VCaP (cell line): ENCODE results near the gene CASS4.

Experiments
- H3K27ac ChIP-seq: fragments of 450-650 bp; 2 replicates; pipeline ENCODE4 v1.5.1; 2017
- CTCF ChIP-seq: fragments of 450-650 bp; conservative IDR thresholded peaks from 2 replicates; pipeline ENCODE4 v1.5.1; 2017; ENCODE audit warnings: mild to moderate bottlenecking, moderate library complexity

The CASS4 gene

GRCh38 chr20:56420028-56420427 is 8.0 kb downstream of the CASS4 start:
- no peak for TF ChIP-seq CTCF

GRCh38 chr20:56420940-56421688 is 9.1 kb downstream of the CASS4 start:
- H3K27ac ChIP-seq = no peak overlapping the region
- TF ChIP-seq CTCF = no peak

More at GRCh38 chr20:56420028-56420427, 8.0 kb downstream of the CASS4 start:
- no peak overlapping the region for H3K27ac ChIP-seq

DNA sequence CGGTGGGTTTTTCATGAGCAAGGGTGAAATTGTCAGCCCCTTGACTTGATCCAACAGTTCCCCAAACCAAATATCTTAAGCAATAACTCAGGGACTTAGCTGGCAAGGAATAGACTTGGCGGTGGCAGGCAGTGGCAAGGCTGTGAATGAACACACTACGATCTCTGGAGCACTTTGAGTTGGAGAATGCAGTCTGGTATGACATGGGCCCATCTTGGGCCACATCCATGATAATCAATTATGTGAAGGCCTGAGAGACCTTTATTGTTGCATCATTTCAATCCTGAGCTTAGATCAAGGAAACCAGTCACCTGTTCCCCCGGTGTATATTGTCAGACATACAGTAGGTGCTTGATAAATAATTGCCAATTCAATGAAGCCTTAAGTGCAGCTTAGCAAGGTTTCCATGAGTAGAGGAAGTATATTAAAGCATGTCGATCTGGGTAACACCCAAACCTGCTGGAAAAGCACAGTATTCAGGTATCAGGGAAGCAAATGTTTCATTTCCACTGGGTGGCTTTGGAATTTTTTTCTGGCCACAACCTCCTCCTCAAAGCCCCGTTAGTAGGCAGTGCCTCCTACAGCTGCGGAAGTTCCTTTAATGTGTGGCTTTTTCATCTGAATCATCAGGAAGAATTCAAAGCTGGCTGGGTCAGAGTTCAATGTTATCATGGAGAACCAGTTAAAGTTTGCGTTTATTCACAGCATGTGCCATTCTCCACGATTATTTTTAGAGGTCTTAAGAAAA is 10.2 kb downstream of the CASS4 start:
- H3K27ac ChIP-seq = no peak overlapping the region

GRCh38 chr20:56422824-56423189 is 10.7 kb downstream of the CASS4 start:
- no peak for TF ChIP-seq CTCF
- no peak overlapping the region for H3K27ac ChIP-seq

More for the DNA sequence above, 10.2 kb downstream of the CASS4 start:
- no peak for TF ChIP-seq CTCF

GRCh38 chr20:56423211-56423610 is 11.2 kb downstream of the CASS4 start:
- H3K27ac ChIP-seq = no peak overlapping the region
- no peak for TF ChIP-seq CTCF

GRCh38 chr20:56423886-56424285 is 11.8 kb downstream of the CASS4 start:
- no peak for TF ChIP-seq CTCF
- H3K27ac ChIP-seq = no peak overlapping the region

GRCh38 chr20:56424931-56425330 is 12.9 kb downstream of the CASS4 start:
- H3K27ac ChIP-seq = no peak overlapping the region
- no peak for TF ChIP-seq CTCF
